HG03159 (cell line): ENCODE measurements around the gene LCK.

Experiments used
- ATAC-seq: cut with Tn5 transposase; IDR thresholded peaks from one replicate; pipeline ENCODE4 v1.9.1; 2021; ENCODE audit warnings: mild to moderate bottlenecking, moderate library complexity; ENCODE audit not compliant: unreplicated experiment

The LCK gene

DNA sequence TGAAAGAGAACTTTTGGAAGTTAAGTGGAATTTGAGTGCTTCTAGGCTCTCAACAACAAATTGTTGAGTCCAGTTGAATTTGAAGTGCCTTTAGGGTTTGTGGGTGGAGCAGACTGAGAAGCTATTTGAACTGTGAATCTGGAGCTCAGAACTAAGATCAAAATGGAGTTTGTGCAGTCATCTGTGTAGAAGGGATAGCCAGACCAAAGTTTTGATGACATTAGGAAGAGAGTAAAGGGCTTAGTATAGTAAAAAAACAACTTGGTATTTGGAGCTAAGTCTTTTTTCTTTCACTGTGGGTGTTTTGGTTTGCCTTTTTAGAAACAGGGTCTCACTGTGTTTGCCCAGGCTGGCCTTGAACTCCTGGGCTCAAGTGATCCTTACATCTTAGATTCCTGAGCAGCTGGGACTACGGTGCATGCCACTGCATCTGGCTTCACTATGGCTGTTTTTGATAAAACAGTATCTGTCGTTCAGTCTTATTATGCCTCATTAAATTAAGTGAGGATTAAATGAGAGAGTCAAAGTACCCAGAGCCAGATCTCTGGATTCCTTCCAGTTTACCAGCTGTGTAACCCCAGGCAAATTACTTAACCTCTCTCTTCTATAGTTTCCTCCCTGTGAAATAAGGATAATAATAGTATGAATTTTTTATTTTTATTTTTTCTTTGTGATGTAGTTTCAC is 60.8 kb downstream of the LCK start:
- no peak for ATAC-seq

- ATAC-seq: no peak
Observed at GRCh38 chr1:32316903-32317277, 65.8 kb downstream of the LCK start.

GRCh38 chr1:32318127-32318869 is 67.2 kb downstream of the LCK start:
- no peak for ATAC-seq

DNA sequence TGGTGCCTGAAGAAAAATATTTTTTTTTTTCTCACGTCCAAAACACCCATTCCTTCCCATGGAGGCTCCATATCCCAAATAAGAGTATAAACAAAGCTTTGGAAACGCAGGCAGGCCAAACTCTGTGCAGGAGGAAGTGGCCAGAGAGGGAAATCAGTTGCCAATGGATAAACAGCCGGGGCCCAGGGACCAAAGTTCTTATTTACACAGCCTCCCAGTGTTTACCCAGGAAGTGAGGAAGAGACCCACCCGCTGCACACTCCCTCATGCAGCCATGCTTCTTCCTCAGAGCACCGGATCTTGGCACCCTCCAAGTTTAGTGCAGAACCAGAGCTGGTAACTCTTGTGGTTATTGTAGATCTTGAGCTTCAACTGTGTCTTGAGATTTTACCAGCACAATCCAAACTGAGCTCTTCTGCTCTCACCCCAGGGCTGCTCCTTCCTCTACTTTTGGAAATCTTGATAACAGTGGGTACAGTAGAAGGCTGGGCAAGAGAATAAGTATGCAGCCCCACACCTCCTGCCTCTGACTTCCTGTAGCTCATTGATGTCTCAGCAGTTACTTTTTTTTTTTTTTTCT is 70.7 kb downstream of the LCK start:
- ATAC-seq: no peak

DNA sequence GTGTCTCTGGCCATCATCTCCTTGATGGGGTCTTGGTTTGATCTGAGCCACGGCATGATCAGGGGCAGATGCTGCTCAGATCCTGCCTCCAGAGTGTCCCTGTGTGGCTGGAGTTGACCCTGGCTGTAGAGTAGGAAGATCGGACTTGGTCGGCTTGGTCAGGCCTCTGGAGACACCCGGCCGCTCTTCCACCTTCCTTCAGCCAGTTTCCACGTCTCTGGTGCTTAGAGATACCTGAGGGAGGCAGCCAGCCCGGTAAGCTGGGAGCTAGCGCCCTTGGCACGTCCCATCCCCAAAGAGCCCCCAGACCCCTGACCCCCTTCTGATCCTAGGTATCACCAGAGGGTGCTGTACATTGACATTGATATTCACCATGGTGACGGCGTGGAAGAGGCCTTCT is 76.1 kb downstream of the LCK start:
- no peak for ATAC-seq

GRCh38 chr1:32329931-32330466 is 78.9 kb downstream of the LCK start:
- no peak for ATAC-seq

DNA sequence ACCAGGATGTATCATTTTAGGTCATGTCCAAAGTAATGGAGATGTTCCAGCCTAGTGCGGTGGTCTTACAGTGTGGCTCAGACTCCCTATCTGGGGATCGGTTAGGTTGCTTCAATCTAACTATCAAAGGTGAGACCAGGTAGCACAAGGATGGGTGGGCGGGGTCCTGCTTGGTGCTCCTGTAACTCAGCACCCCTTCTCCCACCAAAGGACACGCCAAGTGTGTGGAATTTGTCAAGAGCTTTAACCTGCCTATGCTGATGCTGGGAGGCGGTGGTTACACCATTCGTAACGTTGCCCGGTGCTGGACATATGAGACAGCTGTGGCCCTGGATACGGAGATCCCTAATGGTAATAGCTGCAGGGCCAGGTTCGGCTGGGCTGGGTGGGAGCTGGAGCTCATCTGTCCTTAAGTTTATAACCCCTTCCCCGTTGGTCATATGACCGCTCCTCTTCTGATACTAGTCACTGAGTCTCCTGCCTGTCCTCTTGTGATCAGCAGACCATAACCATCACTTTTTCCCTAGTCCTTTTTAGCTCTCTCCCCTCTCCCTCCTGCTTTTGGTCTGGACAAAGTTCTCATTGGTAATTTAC is 79.6 kb downstream of the LCK start:
- no peak for ATAC-seq

- ATAC-seq: no peak
Observed at GRCh38 chr1:32331549-32331948, 80.5 kb downstream of the LCK start.

- no peak for ATAC-seq
Observed at GRCh38 chr1:32332290-32333079, 81.4 kb downstream of the LCK start.

DNA sequence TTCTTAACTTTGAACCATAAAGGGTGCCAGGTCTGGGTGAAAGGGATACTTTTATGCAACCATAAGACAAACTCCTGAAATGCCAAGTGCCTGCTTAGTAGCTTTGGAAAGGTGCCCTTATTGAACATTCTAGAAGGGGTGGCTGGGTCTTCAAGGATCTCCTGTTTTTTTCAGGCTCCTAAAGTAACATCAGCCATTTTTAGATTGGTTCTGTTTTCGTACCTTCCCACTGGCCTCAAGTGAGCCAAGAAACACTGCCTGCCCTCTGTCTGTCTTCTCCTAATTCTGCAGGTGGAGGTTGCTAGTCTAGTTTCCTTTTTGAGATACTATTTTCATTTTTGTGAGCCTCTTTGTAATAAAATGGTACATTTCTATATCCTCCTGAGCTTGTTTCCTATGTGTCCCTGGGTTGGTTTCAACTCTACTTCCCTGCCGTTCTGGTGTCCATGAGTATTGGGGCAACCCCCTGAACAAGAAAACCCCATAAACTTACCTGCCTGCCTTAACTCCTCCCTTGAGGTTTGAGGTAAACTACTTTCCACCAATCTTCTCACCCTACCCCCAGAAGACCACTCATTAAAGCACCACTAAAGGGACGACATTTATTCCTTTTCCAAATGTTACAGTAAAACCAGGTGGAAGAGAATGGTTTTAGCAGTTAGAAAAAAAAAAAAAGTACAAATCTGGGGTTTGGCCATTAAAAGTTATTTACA is 82.3 kb downstream of the LCK start:
- ATAC-seq: no peak

- ATAC-seq: no peak
Observed at GRCh38 chr1:32334274-32334861, 83.3 kb downstream of the LCK start.

DNA sequence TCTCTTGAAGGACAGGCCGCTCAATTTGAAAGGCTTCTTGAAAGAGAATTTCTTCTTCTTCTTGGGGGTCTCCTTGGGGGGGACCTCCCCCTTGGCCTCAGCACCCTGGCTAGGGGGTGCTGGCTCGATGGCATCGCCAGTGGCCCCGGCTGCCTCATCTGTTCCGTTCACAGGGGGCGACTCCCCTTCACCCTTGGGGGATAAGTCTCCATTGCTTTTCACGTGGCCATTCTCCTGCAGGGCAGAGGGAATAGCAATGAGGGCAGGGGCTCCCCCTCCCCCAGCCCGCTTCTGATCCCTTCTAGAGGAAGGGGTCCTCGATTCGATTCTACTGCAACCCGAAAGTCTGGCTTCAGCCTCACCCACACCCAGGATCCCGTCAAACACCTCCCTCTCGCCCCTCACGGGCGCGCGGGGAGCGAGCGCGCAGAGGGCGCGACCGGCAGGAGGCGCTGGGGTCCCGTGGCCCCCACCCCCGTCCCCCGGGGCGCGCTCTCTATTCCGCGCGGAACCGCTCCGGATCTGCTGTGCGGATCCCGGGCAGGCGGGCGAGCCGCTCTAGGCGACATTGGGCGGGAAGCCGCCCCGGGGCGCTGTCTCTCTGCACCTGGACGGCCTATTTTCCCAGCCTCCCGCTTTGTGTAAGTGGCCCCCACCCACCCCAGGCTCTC is 83.9 kb downstream of the LCK start:
- ATAC-seq: no peak

- no peak for ATAC-seq
Observed at GRCh38 chr1:32335535-32335789, 84.4 kb downstream of the LCK start.
